HG03039 (cell line): Measurements from ENCODE around the gene SLC35F5.
A peak's percentile ranks its signal among the peaks of the same experiment; 100 is the strongest.
"Not testable (repeated sequence)": the region's sequence is repeated elsewhere in the genome, so short reads cannot be mapped to it uniquely, and the experiment has no call there.

Source experiments
- ATAC-seq: cut with Tn5 transposase; IDR thresholded peaks from one replicate; pipeline ENCODE4 v1.9.1; 2021; ENCODE audit warnings: mild to moderate bottlenecking, moderate library complexity; ENCODE audit not compliant: unreplicated experiment

The SLC35F5 gene

GRCh38 chr2:113757138-113757657 is 756 bp upstream of the SLC35F5 start:
- ATAC-seq = no peak

- peak; percentile 28 for ATAC-seq
These were observed 547 bp downstream of the SLC35F5 start for GRCh38 chr2:113755835-113756354.

GRCh38 chr2:113755035-113755834 is 1.2 kb downstream of the SLC35F5 start:
- ATAC-seq = no peak

- ATAC-seq = no peak
These were observed 2.3 kb downstream of the SLC35F5 start for GRCh38 chr2:113754160-113754559.

GRCh38 chr2:113750385-113750784 is 6.1 kb downstream of the SLC35F5 start:
- no peak for ATAC-seq

- ATAC-seq = no peak
These were observed 15.4 kb downstream of the SLC35F5 start for GRCh38 chr2:113741091-113741490.

- ATAC-seq = no peak
These were observed 16.6 kb downstream of the SLC35F5 start for GRCh38 chr2:113739849-113740248.

GRCh38 chr2:113734185-113734584 is 22.3 kb downstream of the SLC35F5 start:
- peak; percentile 91 for ATAC-seq

GRCh38 chr2:113724010-113724409 is 32.4 kb downstream of the SLC35F5 start:
- no peak for ATAC-seq

GRCh38 chr2:113723411-113723810 is 33.0 kb downstream of the SLC35F5 start:
- ATAC-seq = no peak

- ATAC-seq = no peak
These were observed 36.3 kb downstream of the SLC35F5 start for GRCh38 chr2:113720167-113720566.

- no peak for ATAC-seq
These were observed 40.2 kb downstream of the SLC35F5 start for GRCh38 chr2:113716291-113716690.

GRCh38 chr2:113712941-113713340 is 43.5 kb downstream of the SLC35F5 start:
- no peak for ATAC-seq

- no peak for ATAC-seq
These were observed 44.6 kb downstream of the SLC35F5 start for GRCh38 chr2:113711851-113712250.

- ATAC-seq = no peak
These were observed 47.4 kb downstream of the SLC35F5 start for GRCh38 chr2:113709022-113709421.

GRCh38 chr2:113707106-113707505 is 49.3 kb downstream of the SLC35F5 start:
- ATAC-seq = no peak

- ATAC-seq = no peak
These were observed 50.4 kb downstream of the SLC35F5 start for GRCh38 chr2:113705982-113706523.

- ATAC-seq = not testable (repeated sequence)
These were observed 52.0 kb downstream of the SLC35F5 start for GRCh38 chr2:113704300-113704993.

- no peak for ATAC-seq
These were observed 52.8 kb downstream of the SLC35F5 start for GRCh38 chr2:113703386-113704299.

GRCh38 chr2:113700186-113700841 is 56.1 kb downstream of the SLC35F5 start:
- ATAC-seq = peak; percentile 81
